Heart left ventricle (tissue), 16 donors: ENCODE measurements around the gene GJD3. TPM values are rescaled to one million over a fixed set of nuclear protein-coding genes. Genes with fewer than 3 reads are reported as not detected.
A peak's percentile ranks its signal among the peaks of the same experiment; 100 is the strongest.

Experiments
- ATAC-seq, 4 donors: fragments of 200-7000 bp; cut with Tn5 transposase; one replicate each; pipeline ENCODE4 v1.9.1; 2020 to 2022; ENCODE audit warnings: moderate library complexity in 4 of 4, mild to moderate bottlenecking in 3 of 4, moderate number of reproducible peaks in 1 of 4
- DNase-seq, 5 donors: peaks; one replicate each; pipeline ENCODE4 v3.0.0-alpha.2; 2020
- H3K27ac ChIP-seq, 12 donors: fragments of 200-600 bp; sonication (generic) in 4 of 12; one replicate each; pipeline versions ENCODE4 v1.5.0 to v1.8.0; 2016 to 2022; ENCODE audit warnings: mild to moderate bottlenecking in 2 of 12
- H3K27me3 ChIP-seq, 9 donors: fragments of 200-600 bp; sonication (generic) in 2 of 9; one replicate each; pipeline versions ENCODE4 v1.5.1 to v1.8.0; 2016 to 2022; ENCODE audit warnings: mild to moderate bottlenecking in 3 of 9
- H3K36me3 ChIP-seq, 9 donors: fragments of 200-600 bp; sonication (generic) in 2 of 9; one replicate each; pipeline versions ENCODE4 v1.5.0 to v1.8.0; 2018 to 2022; ENCODE audit warnings: mild to moderate bottlenecking in 2 of 9
- H3K4me1 ChIP-seq, 12 donors: fragments of 200-600 bp; sonication (generic) in 4 of 12; one replicate each; pipeline versions ENCODE4 v1.5.0 to v1.8.0; 2016 to 2022; ENCODE audit warnings: mild to moderate bottlenecking in 3 of 12
- H3K4me3 ChIP-seq, 12 donors: fragments of 200-600 bp; sonication (generic) in 4 of 12; one replicate each; pipeline versions ENCODE4 v1.5.0 to v1.8.0; 2017 to 2022; ENCODE audit warnings: mild to moderate bottlenecking in 9 of 12, moderate library complexity in 4 of 12
- H3K9me3 ChIP-seq, 12 donors: fragments of 200-600 bp; sonication (generic) in 4 of 12; one replicate each; pipeline versions ENCODE4 v1.5.0 to v1.8.0; 2016 to 2022; ENCODE audit warnings: mild to moderate bottlenecking in 1 of 12
- CTCF ChIP-seq, 12 donors: fragments of 200-600 bp; sonication (generic) in 4 of 12; IDR thresholded peaks; one replicate each; pipeline versions ENCODE4 v1.5.0 to v1.8.0; 2018 to 2022; ENCODE audit warnings: antibody characterized with exemption in 12 of 12, mild to moderate bottlenecking in 5 of 12
- POLR2A ChIP-seq, 2 donors: fragments of 450-650 bp; IDR thresholded peaks; one replicate each; pipeline ENCODE4 v1.6.1; 2017; ENCODE audit warnings: antibody characterized with exemption in 2 of 2, mild to moderate bottlenecking in 2 of 2, moderate library complexity in 2 of 2
- WGBS, 4 donors: extraction: QIAGEN DNeasy Blood & Tissue Kit in 2 of 4; methylation state at CpG; one replicate each; pipeline versions ENCODE4 v1.1.5 to v1.1.7; 2013 to 2018; 5-methylcytosine and 5-hydroxymethylcytosine counted together
- intact Hi-C, 10 donors: fragments of 100-400 bp; cut with DNase I; formaldehyde crosslinking; loops; one replicate each; pipeline versions ENCODE4 v1.11.1 to v1.14.2; 2022
- polyA plus RNA-seq, 2 donors: library from polyadenylated mRNA; stranded (reverse); fragments of 200-250 nt; gene quantifications; one replicate each; pipeline ENCODE4 v1.2.3, GENCODE V29; 2013
- total RNA-seq, 9 donors: library from RNA; depleted of rRNA in 2 of 9; stranded (reverse); fragments of >200 nt in 2 of 9; fragmentation: NEBNext Ultra II Directional in 3 of 9; extraction: Animal tissue kit (Norgen Biotek cat#: 25700) in 3 of 9; gene quantifications; one replicate each; pipeline versions ENCODE4 v1.1.0 to v1.2.4, GENCODE V29; 2016 to 2023
- donor health status: ischemic (EF 13 %, LVEDD 7.1; RV severe dilation, severe dysfunction).
- donor health status: healthy with polysubstance abuse.
- donor health status: DM: no; HTN: yes; CAD: no.
- donor health status: DM: no; HTN: no; CAD: no.
- donor health status: ischemic (EF 25% LVEDD 6.9; RV normal size, moderate dysfunction).
- donor health status: ischemic (EF 25% LVEDD 5.7; RV mildly dilated, moderate dysfunction).
- donor health status: healthy.
- donor health status: DM: yes; HTN: yes; CAD: no.
- donor health status: ischemic (EF 35%, LVEDD 5.7; RV mildly dilated, moderate dysfunction).
- donor health status: nonischemic (EF 11% LVEDD 7.7; RV severe dilation, severe dysfunction).
- donor health status: DM: yes; HTN: yes; CAD: no.
- donor health status: PGD.
- donor health status: ischemic (EF 29% LVEDD 5.4; RV normal size, mild dysfunction).
- donor health status: nonischemic (EF 23%, LVEDD 6.1; RV moderate dilation, normal function).

Gene GJD3
- total and polyA plus RNA-seq, 11 donors, result 0.30 to 8.7 (median 2.1) TPM

GRCh38 chr17:40321961-40322357, 42.6 kb downstream of the GJD3 start:
- 0 to 7% (median 1%) methylated on average over 4 of the region's 4 CpGs for WGBS, 4 donors
- Histone ChIP-seq H3K27me3 (no peaks in the 10 kb centered on the region), H3K4me3 (peak overlapping the region; percentile 3 to 100 (median 58)), H3K9me3 (no peaks in the 10 kb centered on the region), H3K4me1 (peaks cover 35 to 97% (median 83%) of the 10 kb centered on the region in 12 donors), H3K27ac (peak overlapping the region; percentile 92 to 99 (median 96)), H3K36me3 (no peaks in the 10 kb centered on the region)
- no peak for TF ChIP-seq CTCF (IDR thresholded peaks at IDR 0.05)
- TF ChIP-seq POLR2A (IDR thresholded peaks at IDR 0.05), result peak in 1 of 2 donors; percentile 15
- intact Hi-C loops, result no loop called here
- ATAC-seq (peak; percentile 14 to 36 (median 26)), DNase-seq (peak; percentile 80 to 84 (median 84))

GRCh38 chr17:40321524-40321929, 43.0 kb downstream of the GJD3 start:
- intact Hi-C loops, result no loop called here

GRCh38 chr17:40320756-40321523, 43.6 kb downstream of the GJD3 start:
- ATAC-seq (peak; percentile 5 to 10 (median 8)), DNase-seq (peak in 4 of 5 donors; percentile 79 to 82 (median 81))
- H3K27me3 ChIP-seq, result no peaks in the 10 kb centered on the region
- H3K36me3 ChIP-seq, result no peaks in the 10 kb centered on the region
- intact Hi-C loops, result no loop called here
- H3K27ac ChIP-seq, result peak overlapping the region; percentile 92 to 99 (median 96)
- H3K9me3 ChIP-seq, result no peaks in the 10 kb centered on the region
- TF ChIP-seq POLR2A (IDR thresholded peaks at IDR 0.05) (peak in 1 of 2 donors; percentile 44), CTCF (IDR thresholded peaks at IDR 0.05) (no peak)
- H3K4me1 ChIP-seq, result peaks cover 30 to 97% (median 83%) of the 10 kb centered on the region in 12 donors
- H3K4me3 ChIP-seq, result peak overlapping the region in 10 of 12 donors; percentile 4 to 100 (median 82)
- WGBS, 4 donors, result 15 to 20% (median 18%) methylated on average over 16 to 19 of the region's 19 CpGs

More at GRCh38 chr17:40321524-40321929, 43.0 kb downstream of the GJD3 start:
- no peaks in the 10 kb centered on the region for H3K36me3 ChIP-seq
- no peak for TF ChIP-seq POLR2A (IDR thresholded peaks at IDR 0.05)
- no peak for TF ChIP-seq CTCF (IDR thresholded peaks at IDR 0.05)
- H3K4me1 ChIP-seq, result peaks cover 33 to 97% (median 83%) of the 10 kb centered on the region in 12 donors
- 15 to 25% (median 24%) methylated on average over 2 to 4 of the region's 4 CpGs for whole genome bisulfite sequencing, 4 donors
- no peaks in the 10 kb centered on the region for H3K27me3 ChIP-seq
- peak overlapping the region in 11 of 12 donors; percentile 7 to 100 (median 59) for H3K4me3 ChIP-seq
- H3K9me3 ChIP-seq, result no peaks in the 10 kb centered on the region
- H3K27ac ChIP-seq, result peak overlapping the region; percentile 92 to 99 (median 96)
- no peak for ATAC-seq
- DNase-seq, result no peak
